DMS114 treated with DMSO at 0.1 percent for 48 hours (cell line): ENCODE measurements around the gene EGFL7.

Experiments
- DNase-seq: peaks from one replicate; lab custom pipeline; 2025; ENCODE audit not compliant: unreplicated experiment; lab: John Stamatoyannopoulos, UW

EGFL7 gene

DNA sequence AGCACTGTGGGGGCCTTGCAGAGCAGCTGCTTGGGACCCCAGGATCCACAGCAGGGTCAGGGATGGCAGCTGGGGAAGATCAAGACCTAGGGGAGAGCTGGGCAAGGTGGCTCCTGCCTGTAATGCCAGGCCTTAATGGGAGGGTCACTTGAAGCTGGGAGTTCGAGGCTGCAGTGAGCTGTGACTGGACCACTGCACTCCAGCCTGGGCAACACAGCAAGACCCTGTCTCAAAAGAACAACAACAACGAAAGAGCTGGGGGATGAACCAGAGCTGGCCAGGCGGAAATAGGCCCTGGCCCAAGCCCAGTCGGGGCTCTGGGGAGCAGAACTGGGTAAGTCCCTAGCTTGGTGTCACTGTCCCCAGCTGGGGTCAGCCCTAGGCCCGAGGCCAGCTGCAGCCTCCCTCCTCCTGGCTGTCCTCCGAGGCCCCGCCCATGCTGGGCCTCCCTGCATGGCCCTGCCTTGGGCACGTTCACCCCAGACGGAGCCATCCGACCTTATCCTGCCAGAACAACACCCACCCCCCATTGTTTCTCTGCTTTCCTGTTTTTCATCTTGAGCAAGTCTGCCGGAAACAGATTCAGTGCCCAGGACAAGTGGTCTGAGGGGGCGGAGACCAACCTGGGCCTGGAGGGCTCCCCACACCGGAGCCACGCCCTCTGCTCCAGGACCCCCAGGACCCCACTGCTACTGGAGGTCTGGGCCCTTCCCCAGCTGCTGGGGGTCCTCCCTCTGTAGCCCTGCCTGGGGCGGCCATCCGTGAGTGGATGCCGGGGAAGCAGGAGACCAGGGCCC is 51.6 kb downstream of the EGFL7 start:
- no peak for DNase-seq

DNA sequence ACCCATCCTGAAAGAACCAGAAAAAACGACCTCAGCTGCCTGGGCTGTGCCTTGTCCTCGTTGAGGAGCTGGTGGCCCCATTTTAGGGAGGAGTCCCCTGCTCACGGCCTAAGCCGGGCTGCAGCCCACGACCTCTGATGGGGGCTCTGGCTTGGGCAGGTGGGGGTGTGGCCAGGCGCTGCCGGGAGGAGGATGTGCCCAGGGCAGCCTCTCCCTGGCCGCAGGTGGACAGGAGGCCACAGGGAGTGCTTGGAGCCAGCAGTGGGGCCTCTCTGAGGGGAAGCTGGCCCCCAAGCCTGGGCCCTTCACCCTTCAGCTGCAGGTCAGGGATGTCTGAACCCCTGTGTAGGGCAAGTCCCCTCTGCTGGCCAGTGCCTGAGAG is 52.2 kb downstream of the EGFL7 start:
- DNase-seq = no peak

DNA sequence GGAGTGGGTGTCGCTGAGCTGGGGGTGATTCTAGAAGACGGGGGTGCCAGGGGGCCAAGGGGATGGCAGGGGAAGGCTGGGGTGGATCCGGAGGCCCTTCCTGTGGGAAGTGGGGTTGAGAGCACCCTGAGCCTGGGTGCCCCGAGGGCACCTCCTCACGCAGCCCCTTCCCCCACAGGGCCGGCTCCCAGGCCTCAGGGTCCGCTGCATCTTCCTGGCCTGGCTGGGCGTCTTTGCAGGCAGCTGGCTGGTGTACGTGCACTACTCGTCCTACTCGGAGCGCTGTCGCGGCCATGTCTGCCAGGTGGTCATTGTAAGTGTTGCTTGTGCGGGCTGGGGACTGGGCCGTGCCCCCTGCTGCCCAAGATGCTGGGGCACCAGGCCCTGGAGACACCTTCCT is 54.7 kb downstream of the EGFL7 start:
- no peak for DNase-seq

DNA sequence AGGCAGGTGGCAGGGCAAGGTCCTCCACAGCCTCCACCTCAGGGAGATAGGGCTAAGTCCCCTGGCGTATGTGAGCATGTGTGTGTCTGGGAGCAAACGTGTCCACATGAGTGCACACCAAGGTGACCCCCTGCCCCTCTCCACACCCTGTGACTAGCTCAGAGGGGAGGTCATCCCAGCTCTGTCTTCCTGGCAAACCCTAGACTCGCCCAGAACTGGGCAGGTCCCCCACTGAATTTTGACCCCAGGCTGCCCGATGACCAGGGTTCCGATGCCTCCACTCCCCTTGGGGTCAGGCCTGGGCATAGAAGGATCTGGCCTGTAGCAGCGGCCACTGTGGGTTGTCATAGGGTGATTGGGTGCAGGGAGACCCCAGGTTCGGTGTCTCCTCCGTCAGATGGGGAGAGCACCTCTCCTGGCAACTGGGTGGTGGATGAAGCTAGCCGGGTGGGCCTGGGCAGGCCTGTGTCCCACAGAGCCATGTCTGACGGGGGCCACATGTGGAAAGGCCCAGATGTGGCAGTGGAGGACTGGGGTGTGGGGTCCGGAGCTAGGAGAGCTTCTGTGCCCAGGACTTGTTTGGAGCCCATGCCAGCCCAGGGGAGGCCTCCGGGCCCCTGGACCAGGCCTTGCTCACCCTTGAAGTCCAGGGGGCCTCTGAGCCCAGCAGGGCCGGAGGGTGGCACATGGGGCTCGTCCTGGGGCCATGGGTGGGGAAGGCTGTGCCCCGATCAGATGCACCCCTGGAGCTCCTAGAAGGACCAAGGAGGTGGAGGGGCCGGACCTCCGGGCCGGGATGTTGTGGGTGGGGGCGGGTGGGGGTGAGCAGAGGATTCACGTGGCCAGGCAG is 55.9 kb downstream of the EGFL7 start:
- no peak for DNase-seq

DNA sequence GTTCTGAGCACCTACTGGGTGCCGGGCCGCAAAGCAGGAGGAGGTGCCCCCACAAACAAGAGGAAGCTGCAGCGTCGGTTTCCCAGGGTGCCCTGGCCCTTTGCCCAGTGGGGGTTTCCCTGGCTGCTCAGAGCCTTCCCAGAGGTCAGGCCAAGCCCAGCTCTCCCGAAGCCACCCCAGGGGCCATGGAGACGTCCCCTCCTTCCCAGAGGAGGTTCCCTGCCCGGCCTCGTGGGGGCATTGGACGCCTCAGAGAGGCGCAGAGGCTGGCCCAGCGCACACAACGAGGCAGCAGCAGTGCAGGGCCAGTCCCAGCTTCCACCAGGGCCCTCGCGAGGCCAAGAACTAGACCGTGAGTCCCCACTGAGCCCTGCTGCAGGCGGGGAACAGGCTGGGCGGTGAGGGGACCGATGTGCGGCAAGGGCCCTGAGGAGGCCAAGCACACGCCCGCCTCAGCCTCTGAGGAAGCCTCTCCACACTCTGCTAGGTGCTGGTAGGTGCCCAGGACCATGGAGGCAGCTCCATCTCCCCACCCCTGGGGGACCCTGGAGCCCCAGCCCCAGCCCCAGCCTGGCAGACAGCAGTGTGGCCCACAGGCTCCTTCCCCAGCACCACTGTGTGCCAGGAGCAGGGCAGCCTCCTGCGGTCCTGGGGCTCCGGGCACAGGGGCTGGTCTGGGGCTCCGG is 56.6 kb downstream of the EGFL7 start:
- DNase-seq = no peak

DNA sequence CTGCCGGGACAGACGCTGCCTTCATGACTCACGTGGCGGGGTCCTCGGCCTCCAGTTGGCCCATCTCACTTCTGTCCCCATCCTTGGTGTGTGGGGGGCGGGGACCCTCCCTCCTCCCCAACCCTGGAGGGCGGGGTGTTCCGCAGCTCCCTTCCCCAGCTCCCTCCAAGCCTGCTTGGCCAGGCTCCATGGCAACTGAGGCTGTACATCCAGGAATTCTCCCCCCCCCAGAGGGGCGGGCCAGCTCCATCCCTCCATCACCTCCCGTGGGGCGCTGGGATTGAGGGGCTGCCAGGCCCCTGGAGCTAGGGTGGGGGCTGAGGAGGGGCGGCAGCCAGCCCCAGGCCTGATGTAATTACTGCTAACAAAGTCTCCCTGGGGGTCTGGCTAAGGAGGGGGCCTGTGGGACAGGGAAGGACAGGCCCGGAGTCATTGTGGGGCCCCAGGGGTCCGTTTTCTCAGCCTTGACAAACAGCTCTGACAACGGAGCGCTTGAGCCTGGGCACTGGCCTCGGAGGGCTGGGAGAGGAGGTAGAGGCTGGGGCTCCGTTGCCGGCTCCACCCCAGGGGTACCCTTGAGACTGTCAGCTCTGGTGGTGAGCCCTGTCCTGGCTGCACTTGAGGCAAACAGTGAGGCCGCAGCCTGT is 57.7 kb downstream of the EGFL7 start:
- no peak for DNase-seq

DNA sequence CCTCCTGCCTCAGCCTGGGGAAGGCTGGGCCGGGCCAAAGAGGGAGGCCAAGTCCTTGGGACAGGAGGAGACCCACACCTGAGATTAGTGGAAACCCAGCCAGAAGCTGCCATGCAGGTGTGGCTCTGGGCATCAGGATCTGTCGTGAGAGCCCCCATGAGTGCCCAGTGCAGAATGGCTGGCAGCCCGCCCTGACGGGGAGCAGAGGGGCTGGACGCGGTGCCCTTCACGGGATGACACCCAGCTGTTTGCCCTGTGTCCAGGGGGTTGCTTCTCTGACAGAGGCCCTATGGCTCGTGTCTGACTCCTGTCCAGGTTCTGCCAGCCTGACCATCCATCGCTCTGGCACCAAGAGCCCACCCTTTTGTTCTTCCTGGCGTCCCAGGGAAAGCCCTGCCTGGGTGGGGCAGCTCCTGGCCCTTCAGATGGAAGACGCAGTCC is 58.2 kb downstream of the EGFL7 start:
- DNase-seq = no peak

DNA sequence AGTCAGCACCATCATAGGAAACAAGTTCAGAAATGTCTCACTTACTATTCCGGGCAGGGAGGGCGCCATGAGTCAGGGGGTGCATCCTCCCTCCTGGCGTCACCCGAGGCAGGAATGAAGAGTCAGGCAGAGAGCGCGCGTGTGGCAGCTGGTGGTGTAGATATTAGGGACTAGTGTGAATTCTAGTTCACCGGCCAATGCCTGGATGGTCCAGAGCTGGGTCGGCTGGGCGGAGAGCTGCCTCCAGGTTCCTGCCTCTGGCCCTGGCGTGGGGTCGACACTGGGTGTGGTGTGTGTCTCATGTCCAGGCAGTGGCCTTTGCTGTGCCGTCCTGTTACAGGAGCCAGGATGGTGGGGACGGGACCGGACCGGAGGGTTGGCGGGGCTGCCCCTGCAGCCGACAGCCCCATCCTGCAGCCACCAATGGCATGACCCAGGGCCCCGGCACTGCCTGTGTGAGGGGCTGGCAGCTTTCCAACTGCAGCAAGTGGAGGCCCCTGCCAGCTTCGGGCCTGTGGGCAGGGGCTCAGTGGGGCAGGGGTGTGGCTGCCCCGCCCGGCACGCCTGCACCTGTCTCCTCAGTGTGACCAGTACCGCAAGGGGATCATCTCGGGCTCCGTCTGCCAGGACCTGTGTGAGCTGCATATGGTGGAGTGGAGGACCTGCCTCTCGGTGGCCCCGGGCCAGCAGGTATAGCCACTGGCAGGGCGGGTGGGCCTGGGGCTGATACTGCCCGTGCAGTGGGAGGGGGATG is 58.8 kb downstream of the EGFL7 start:
- no peak for DNase-seq
